NCI-H1092 treated with DMSO at 0.1 percent for 48 hours (cell line): ENCODE results near the gene AMOTL2.
A peak's percentile ranks its signal among the peaks of the same experiment; 100 is the strongest.

ENCODE experiments used
- DNase-seq: peaks from one replicate; lab custom pipeline; 2025; lab: John Stamatoyannopoulos, UW

The AMOTL2 gene

DNA sequence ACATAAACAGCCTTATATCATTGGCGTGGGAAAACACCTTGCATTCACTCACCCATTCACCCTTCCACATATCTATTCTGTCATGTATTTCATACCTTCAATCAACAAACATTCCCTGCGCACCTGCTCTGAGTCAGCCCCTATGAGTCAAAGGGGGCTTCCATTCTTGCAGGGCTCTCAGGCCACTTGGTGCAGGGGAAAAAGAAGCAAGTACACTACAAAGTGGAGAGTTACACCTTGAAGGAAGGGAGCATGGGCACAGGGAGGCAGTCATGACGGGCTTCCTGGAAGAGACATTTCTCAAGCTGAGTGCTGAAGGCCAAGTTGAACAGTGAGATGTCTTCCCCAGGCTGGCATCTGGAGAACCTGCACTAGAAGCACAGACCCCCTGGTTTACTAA lies 4.6 kb upstream of the AMOTL2 start:
- no peak for DNase-seq

DNA sequence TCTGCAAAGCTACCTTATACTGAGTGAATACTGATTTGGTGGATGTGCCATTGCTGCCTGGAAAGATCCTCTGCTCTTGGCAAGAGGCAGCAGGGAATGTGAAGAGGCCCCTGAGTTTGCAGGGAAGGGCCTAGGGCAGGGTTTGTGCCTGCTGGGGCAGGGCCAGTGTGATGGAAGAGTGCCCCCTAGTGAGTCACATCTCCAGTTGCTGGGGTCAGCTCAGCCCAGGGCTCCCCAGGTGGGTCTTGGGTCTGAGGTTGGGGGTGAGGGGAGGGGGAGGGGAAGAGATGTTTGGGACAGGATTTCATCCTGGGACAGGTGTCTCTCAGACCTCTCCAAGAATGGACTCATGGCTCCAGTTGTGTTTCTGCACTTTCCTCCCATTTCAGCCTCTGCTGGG lies 4.1 kb upstream of the AMOTL2 start:
- DNase-seq = no peak

DNA sequence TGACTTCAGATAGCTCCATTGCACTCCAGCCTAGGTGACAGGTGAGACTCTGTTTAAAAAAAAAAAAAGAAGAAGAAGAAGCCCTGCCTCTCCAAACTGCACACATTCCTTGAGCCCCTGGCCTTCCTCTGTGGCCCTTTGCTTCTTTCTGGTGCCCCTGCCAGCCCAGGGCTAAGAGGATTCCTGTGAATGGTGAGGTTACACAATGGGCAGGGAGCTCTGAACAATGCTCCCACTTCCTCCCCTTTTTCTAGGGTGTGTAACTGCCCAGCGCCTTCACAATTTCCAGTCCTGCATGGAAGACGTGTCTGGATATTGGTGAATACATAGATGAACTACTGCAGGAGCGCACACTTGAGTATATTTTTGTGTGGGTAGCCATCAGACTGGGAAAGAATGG lies 3.6 kb upstream of the AMOTL2 start:
- DNase-seq = no peak

DNA sequence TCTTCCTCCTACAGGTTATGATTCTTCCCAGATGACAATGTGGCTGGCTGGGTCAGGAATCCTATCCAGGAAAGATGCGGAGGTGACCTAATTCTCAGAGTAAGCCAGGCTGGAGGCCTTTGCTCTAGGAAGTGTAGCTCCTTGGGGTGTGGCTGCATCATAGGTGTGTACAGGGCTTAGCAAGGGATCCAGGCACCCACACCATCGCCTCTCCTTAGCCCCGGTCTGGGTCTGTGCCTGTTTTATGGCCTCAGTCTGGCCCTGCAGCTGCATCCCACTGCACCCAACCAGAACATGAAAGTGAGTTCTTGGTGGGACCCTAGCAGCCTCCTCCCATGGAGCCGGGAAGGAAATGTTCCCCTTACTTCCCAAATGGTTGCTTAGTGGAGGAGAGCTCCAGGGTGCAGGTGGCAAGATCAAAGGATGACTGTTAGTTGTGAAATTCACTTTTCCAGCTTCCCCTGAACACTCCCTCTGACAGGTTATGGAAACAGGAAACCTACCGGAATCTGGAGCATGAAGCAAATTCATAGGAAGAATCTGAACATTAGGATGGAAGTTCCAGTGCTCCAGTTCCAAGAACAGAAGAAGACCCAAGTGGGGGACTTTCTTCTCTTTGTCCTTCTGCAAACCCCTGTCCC lies 2.7 kb upstream of the AMOTL2 start:
- no peak for DNase-seq

DNA sequence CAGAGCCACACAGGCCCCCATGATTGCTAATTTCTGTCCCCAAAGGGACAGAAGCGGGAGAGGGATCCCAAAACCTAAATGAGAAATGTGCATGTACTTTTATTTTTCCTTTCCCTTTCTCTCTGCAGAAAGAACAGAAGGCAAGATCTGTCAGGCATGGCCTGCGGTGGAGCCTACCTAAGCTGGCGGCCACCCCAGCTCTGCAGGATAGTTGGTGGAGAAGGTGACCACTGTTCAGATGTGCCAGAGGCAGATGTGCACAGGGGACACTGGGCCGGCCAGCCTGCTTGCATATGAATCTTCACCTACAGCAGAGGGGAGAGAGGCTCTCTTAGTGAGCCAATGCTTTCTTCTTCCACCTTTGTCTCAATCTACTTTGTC lies 2.1 kb upstream of the AMOTL2 start:
- no peak for DNase-seq

DNA sequence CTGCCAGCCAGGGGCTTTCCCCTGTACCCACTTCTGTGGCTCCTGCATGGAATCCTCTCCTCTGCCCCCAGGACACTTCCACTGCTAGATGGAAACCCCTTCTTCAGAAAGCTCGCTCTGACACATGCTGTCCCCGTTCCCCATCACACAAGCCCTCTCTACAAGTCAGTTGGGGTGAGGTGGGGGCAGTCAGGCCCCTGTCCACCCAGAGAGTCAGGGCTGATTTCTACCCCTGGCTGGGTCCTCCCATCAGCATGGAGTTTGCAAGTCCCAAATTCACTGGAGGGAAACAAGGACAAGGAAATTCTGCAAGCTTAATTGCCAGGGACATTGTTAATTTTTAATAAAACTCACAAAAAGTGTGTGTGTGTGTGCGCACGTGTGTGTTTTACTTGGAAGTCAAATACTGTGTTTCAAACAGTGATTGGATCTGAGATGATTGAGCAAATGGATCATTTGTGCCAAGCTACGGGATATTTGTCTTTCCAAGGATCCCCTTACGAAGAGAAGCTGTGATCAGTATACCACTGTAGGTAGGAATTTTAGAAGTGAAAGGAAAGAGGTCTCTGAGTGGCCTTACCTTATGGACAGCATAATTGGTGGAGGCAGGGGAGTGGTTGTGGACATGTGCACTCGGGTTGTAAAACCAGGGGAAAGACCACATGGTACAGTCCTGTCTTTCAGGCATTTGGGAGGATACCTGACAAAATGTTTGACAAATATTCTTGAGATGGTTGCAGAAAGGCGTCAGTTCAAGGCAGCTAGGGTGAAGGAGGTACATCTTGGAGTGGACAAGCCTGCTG lies 1.5 kb upstream of the AMOTL2 start:
- no peak for DNase-seq

DNA sequence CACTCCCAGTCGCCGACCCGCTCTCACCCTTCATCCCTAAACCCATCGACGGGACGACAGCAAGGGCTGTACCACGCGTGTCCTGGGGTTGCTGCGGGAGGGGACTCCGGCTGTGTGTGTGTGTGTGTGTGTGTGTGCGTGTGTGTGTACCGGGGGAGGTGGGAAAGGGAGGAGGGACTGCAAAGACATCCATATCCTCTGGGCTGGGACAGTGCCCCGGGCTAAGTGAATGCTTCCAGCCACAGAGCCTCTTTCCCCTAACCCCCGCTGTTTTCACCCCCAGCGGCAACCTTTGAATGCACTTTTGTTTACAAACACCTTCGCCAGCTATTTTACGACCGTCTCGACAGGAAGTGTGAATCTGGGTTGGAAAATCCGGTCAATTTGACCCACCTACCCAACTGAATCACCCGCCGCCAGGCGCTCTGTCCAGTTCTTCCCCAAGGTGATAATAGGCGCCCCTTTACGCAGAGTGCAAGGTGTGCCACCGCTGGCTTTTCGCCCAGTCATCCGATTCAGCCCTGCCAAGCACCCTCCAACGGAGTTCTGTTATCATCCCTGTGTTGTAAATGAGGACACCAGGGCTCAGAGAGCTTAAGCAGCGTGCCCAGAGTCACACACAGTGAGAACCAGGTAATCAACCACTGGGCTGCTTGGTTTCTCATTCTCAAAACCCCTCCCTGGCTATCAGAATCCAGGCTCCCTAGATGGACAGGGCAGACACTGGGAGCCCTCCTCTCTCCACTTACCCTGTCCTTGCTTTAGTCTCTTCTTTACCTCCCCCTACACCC lies 739 bp upstream of the AMOTL2 start:
- peak; percentile 79 for DNase-seq

DNA sequence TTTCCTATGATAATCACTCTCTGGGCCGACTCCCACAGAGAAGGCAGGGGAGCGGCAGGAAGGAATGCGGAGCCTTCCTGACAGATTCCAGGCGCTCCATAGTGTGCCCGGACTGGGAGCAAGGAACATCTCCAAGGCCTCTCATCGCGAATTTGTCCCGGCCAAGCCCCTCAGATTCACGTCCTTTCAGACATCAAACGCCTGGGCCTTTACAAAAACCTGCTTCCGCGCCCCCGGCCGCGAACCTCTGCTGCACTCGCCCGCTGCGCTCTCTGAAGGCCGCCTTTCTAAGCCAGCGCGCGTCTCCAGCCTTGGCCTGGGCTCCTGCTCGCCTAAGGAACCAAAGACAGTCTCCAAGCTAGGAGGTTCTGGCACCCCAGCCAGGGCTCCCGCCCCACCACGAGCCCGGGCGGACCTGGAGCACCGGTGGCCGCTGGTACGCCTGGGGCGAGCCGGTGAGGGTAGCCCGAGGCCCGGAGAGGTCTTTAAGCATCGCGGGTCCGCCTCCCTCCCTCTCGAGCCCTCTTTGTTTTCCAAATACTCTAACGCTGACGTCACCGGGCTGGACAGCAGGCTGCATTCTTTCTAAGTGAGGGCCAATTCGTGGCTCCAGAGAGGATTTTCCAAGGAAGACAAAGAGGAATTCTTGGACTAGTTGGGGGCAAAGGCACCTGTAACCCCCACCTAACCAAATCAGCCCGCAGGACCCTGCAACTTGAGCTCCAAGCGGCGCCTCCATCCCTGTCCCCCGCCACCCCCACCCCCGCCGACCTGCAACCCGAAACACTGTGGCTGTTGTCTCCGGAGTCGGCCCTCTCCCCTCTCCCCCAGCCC lies 759 bp downstream of the AMOTL2 start:
- DNase-seq = no peak

DNA sequence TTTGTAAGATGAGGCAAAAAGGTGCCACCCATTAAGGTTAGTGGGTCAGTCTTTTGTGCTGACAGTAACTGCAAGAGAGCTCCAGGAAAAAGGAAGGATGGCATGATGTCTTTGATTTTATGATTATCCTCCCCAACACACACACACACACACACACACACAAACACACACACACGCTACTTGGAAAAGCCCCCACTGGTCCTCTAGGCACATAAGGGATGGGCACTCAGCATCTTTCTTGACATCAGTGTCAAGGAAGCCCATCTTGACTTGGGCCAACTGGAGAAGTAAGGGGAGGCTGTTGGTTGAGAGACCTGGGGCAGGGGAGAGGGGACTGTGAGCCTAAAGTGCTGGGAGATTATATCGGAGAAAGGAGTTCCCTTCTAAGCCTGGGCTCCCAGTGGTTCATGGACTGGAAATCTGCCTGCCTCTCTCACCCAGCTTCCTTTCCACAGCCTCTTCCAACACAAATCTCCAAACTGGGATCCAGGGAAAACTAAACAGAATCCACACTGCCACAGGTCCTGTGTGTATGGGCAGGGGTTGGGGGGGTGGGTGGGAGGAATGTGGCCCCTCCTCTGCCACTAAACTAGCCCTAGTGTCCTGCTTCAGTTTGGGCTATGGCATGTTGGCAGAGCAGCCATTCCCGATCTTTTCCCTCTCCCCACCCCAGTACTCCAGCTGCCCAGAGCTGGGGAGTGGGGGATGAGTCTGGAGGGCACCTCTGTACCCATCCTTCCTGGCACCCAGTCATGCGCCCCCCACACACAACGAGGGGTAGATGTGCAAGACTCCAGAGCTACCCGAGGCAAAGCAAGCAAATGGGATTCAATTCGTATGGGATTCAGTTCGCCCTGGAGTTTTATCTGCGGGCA lies 1.6 kb downstream of the AMOTL2 start:
- no peak for DNase-seq

DNA sequence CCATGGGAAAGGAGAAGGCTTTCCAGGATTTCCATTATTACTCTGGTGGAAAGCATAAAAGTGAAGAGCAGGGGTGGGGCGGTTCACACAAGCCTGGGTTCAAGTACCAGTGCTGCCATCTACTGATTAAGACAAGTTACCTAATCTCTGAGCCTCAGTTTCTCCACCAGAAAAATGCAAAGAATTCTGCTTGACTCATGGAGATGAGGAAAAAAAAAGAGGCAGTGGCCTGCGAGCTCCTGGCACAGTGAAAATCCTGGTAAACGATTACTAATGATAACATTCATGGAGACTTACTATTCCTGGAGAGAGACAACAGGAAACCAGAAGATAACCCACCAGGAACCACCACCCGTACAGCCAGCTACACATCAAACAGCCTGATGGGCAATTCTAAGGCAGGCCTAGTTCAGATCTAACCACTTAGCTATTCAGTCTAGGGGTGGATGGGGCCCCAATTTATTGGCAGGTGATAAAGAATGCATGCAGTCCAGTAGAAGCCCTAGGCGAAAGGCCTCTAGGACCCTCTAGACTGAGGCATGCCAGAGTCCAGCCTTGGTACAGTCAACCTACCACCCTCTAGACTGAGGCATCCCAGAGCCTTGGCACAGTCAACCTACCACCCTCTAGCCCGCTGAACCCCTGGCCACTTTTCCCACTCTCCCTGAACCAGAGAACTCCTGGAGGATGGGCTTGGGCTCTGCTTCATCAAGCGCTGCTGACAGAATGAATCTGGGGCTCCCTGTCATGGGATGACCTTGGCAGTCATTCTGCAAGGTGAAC lies 2.5 kb downstream of the AMOTL2 start:
- DNase-seq = no peak

DNA sequence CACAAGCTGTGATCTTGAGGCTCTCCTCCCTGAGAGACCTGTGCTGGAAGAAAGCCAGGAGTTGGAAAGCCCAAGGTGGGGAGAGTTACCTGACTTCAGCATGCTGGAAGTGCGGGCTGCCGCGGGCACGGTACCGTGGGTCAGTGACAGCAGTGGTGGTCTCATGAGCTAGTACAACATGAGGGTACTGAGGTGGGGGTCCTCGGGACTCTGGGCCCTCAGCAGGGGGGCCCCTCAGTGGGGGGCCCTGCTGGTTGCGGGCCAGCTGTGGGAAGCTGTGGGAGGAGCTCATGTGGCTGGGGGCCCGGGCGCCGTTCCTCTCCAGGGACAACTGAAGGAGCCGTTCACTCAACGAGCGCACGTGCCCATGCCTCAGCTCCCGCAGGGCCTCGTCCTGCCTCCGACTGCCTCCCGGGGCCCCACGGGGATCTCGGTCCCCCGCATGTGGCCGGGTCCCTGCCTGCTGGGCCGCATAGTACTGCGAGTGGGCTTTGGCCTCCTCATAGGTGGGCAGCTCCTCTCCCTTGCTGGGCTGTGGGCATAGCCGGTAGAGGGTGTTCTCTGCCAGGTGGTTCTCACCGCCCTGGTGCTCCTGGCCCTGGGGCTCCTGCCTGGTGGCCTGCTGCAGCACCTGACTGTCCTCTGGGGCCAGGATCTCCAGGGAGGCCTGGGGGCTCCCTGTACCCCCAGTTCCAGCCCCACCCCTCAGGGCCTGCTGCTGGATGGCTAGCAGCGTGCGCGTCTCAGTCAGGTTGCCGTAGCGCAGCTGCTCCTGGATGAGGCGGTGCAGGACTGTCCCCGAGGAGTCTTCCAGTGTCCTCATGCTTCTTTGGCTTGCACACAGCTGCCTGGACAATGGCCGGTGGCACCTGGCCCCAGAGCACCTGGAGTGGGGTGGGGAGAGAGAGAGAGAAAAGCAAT lies 3.4 kb downstream of the AMOTL2 start:
- DNase-seq = no peak

DNA sequence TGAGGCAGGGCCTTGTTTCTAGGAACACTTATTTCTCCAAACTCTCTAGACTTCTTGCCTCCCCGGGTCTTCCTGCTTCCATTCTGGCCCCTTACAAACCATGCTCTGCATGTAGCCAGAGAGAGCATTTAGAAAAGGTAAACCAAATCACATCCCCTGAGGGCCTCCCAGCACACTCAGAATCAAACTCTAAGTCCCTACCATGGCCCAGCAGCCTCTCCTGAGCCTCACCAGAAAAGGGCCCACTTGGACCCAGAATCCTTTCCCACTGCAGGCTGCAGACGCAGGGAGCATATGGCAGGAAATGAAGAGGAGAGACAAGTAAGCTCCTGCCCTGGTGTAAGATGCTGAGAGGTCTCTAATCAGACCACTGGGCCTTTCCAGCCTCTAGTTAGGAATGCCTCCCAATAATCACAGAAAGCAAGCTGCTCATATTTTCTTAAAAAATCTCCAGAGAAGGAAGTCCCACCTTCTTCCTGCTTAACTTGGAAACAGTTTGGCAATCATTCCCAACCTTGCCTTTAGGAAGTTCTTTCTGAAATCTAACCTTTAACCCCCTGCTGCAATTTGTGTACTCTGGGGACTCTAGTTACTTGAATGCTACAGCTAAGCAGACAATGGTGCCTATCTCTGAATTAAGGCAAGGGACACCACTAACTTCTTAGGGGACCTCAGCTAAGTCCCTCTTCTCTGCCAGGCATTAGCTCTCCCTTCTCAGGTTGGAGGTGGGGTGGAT lies 4.2 kb downstream of the AMOTL2 start:
- DNase-seq = no peak

DNA sequence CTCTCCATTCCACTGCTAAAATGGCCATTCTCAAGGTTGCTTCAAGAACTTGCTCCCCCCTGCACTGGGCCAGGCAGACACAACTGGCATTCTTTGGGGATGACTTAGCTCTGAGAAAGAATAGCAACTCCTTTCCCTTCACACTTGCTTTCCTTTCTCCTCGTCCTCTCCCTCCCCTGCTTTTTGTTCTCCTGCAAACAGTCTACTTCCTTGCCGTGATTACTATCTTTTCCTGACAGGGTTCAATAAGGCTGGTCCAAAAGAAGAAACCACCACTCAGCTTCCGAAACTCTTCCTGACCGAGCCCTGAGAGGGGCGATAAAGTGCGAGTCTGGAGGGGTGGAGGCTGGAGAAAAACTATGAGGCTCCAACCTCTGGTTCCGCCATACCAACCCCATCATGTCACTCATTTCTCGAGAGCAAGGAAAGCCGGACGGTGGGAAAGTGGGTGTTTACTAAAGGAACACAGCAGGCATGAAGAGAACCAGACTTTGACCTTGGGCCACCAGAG lies 5.0 kb downstream of the AMOTL2 start:
- no peak for DNase-seq

DNA sequence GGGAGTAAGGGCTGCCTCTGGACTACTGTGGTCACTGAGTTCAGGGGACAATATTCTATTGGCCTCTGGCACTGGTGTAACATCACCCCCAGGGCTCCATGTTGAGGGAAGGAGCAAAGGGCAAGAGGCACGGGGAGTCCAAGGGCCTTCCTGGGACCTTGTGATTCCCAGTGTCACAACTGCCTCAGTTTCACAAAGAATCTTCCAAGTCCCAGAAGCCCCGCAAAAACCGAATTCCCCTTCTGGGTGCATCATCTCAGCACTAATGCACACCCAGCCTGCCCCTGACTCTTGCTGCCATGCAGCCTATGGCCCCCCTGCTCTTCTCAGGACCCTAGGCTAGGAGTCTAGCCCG lies 5.5 kb downstream of the AMOTL2 start:
- DNase-seq = no peak

DNA sequence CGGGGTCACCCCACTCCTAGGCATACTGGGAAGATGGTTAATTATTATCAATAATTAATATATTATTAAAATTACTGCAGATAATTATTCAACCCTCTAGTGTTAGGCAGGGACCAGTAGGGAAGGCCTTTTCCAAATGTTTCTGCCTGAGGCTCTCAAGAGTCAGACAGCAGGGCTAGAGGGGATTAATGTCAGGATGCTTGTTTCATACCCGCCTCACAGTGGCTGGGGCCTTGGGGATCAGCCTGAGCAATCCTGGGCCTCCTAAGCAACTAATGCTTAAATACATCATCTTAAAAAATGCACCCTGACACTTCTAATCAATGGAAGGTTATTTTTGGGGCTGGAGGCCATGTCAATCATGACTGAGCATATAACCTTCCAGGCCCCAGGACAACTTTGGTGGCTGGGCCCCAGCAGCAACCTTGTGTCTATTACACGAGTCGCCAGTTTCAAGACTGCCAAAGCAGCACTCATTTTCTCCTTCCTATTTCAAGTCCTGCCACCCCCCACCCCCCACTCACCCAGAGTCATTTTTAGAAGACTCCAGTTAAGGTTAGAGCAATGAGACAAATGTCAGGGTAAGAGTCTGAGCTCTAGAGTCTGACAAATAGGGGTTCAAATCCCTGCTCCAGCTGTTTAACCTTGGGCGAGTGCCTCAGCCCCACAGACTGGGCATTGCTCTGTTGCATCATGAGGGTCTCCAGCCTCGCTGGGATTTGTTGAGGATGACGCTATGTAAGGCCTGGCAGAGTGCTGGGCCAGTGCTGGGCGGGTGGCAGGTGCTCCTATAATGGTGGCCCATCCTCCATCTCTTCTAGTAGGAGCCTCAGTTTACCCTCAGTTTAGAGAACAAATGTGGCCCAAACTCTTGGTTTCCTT lies 6.1 kb downstream of the AMOTL2 start:
- no peak for DNase-seq

DNA sequence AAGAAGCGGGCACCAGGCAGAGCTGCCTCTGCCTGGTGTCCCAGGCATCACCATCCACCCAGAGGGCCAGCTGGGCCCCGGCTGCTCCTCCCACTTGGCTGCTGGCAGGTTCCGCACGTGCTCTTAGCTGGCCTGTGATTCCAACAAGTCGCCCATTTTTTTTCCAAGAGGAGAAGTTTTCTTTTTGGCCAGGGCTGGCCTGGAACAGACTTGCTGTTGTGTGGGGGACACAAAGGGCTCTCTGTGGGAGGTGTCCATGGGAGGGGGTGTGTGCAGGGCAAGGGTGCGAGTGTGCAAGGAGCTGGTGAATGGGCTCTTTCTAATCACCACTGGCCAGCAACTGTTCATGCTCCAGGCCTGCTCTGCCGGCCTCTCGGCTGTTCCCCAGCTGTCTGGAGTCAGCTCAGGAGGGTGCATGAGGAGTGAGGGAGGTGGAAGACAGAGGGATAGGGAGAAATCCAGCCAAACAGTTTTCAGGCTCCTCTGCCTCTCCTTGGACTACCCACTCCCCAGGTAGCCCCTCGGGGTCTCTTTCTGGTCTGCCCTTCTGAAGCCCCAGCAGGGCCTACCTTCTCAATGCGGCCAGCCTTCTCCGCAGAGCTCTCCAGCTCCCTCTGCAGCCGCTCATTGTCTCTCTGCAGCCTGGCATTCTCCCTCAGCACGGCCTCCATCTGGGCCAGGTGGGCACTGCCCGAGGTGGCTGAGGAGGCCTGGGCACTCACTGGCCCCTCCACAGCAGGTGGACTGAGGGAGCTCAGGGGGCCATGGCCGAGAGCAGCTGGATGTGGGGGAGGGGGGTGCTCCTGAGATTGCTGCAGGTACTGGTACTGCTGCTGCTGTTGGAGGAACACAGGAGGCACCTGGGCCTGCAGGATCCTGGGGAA lies 7.1 kb downstream of the AMOTL2 start:
- DNase-seq = no peak
